Midbrain (tissue), 1 donor: Measurements from ENCODE around the gene PPP2R3B.
"Not testable (repeated sequence)": the region's sequence is repeated elsewhere in the genome, so short reads cannot be mapped to it uniquely, and the experiment has no call there.

Source experiments
- DNase-seq: peaks from one replicate; lab custom pipeline; 2025; lab: John Stamatoyannopoulos, UW

Gene PPP2R3B

GRCh38 chrX:319579-320125, 67.1 kb downstream of the PPP2R3B start:
- no peak for DNase-seq

DNA sequence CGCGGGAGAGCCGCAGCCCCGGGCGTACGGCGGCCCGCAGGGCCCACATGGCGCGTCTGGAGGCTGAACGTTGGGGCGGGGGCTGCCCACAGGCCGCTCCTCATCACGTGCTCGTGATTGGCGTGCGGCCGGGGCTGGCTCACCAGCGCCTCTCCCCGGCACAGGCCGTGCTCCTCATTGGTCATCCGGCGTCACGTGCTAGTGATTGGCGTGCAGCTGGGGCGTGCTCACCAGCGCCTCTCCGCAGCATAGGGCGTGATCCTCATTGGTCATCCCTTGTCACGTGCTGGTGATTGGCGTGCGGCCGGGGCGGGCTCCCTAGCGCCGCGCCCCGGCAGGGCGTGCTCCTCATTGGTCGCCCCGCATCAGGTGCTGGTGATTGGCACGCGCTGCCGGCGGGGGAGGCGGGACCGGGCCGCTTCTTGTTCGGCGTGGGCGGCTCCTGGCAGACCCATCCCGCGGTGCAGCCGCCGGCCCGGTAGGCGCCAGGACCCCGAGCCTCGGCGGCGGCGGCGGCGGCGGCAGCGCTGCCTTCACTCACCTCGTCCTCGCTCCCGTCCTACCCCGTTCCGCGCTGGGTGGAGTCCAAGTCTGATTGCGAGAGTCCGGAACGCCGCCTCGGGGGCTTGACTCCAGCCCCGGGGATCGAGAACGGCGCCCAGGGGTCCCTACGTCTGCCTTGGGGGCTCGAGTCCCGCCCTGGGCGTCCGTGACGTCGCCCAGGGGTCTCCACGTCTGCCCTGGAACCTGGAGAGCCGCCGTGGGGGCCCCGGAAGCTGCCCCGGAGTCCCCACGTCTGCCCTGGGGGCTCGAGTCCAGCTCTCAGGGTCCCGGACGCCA, 67.7 kb downstream of the PPP2R3B start, which contains the start of gene GTPBP6:
GTPBP6 (minus strand) TSS at position 58 of the 840 bp plus-strand sequence; CDS start at position 49, 9 bp downstream.
- DNase-seq = no peak

DNA sequence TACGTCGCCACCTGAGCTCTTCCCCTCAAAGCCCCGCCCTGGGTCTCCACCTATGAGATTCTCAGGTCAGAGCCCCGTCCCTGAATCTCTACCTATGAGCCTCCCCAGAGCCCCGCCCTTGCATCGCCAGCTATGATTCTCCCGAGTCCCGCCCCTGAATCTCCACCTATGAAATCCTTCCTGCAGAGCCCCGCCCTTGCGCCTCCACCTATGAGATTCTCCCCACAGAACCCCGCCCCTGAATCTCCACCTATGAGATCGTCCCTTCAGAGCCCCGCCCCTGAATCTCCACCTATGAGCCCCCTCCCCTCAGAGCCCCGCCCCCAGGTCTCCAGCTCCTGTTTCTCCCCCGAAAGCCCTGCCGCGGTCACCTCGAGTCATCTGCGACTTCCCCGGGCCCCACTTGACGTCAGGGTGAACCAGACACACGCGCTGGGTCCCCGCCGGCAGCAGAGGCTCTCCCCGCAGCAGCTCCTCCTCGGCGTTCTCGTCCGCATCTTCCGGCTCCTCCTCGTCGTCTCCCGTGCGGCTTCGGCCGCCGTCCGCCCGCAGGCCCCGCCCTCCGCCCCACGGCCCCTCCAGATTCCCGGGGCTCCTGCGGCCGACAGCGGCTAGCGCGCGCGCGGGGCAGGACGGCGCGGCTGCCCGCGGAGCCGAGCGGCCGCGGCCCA, 68.5 kb downstream of the PPP2R3B start:
- no peak for DNase-seq

GRCh38 chrX:317424-318067, 69.2 kb downstream of the PPP2R3B start:
- DNase-seq = no peak

DNA sequence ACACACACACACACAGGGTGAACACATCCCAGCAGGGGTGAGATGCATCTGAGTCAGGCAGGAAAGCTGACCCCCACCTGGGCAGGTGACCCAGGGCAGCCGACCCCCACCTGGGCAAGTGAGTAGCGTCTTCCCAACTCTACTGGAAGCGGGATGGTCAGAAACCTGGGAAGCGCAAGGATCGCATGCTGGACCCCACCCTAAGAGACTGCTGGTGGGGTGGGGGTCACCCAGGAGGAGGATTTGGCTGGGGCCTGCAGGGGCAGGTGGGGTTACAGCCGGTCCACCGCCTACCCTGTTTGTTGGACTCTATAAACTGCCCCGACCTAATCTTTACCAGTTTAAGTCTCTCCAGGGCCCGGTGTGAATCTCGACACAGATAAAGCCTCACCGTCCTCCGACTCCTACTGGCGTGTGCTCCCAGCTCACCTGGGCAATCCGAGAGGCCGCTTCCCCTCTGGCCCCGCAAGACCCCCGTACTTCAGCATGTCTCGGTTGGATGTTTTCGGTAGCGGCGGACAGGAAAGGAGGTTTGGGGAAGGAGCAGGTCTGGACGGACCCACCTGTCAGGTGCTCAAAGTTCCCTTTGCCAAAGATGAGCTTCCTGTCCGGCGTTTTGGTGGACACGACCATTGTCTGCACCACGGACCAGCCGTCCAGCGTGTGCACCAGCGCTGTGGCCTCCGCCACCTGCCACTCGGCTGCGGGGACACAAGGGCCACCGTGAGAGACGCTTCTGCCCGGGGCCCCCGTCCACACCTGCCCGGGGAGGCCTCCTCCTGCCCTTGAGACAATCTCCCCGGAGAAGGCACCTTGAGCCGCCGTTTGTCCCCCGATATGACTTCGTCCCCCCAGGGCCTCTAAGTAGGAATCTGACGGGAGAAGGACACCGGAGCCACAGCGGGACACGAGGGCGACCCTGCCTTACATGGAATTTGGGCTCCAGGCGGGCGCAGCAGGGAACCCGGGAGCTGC, 70.1 kb downstream of the PPP2R3B start:
- no peak for DNase-seq

DNA sequence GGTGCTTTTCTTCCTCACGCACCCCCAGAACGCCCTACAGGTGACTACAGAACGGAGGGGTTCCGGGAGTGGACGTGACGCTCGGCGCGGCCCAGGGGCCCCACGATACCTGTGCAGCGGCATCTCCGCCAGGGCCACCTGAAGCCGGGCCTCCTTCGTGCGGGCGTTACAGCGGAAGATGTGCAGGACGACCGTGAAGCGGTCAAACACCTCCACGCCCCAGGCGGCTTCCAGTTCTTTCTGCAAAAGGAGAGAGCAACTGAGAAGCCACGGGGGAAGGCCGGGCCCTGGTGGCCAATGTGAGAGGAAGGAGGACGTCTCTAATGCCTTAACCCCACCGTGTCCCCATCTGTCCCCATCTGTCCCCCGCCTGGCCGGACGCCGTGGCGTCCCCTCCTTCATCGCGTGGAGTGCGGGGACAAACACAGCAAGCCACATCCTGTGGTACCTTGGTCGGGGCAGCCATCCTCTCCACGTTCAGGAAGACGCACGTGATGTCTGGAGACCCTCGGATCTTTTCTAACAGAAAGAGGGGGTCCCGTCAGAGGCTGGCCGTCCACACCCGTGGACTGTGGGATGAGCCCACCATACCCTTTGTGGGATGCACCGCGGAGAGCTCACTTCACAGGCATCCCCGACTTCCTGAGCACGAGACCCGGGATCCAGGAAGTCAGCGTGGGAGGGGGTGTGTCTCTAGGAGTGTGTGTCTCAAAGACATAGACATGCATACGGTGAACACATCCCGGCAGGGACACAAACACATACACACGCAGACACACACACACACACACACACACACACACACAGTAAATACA, 71.7 kb downstream of the PPP2R3B start:
- DNase-seq = no peak

- DNase-seq = no peak
Measured at GRCh38 chrX:314049-314448, 72.7 kb downstream of the PPP2R3B start.

DNA sequence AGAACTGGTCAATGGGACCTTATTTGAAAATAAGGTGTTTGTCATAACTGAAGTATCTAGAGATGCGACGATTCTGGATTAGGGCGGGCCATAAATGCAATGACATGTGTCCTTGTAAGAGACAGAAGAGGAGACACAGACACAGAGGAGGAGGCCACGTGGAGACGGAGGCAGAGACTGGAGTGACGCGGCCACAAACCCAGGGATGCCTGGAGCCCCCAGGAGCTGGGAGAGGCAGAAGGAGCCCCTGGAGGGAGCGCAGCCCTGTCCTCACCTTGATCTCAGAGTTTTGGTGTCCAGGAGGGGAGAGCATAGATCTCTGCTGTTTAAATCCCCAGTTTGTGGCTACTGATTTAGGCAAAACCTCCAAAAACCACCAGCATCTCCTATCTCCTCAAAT, 73.2 kb downstream of the PPP2R3B start:
- DNase-seq = no peak

DNA sequence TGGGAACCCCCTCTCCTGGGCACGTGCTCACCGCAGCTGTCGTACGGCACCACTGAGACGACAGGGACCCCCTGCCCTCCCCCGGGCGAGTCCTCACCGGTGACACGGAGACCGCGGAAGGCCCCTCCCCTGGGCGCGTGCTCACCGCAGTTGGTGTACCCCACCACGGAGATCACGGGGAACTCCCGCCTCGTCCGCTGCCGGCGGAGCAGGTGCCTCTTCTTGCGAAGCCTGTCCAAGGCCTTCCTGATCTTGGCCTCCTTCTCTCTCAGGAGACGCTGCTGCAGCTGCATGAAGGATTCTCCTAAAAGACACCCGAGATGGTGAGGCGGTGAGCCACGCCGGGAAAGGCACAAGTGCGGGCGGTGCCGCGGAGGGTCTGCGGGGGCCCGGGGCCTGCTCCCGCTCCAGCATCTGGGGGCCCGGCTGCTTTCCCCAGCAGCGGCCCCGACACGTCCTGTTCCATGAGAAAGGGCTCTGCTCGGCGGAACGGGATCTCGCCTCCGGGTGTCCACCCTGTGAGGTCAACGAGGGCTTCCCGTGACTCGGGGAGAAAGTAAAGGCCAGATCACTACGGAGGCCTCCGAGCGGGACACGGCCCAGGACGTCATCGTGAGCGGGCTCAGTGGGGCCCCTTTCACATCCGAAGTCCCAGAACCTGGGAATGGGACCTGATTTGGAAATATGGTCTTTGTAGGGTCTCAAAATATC, 73.9 kb downstream of the PPP2R3B start:
- DNase-seq = no peak

DNA sequence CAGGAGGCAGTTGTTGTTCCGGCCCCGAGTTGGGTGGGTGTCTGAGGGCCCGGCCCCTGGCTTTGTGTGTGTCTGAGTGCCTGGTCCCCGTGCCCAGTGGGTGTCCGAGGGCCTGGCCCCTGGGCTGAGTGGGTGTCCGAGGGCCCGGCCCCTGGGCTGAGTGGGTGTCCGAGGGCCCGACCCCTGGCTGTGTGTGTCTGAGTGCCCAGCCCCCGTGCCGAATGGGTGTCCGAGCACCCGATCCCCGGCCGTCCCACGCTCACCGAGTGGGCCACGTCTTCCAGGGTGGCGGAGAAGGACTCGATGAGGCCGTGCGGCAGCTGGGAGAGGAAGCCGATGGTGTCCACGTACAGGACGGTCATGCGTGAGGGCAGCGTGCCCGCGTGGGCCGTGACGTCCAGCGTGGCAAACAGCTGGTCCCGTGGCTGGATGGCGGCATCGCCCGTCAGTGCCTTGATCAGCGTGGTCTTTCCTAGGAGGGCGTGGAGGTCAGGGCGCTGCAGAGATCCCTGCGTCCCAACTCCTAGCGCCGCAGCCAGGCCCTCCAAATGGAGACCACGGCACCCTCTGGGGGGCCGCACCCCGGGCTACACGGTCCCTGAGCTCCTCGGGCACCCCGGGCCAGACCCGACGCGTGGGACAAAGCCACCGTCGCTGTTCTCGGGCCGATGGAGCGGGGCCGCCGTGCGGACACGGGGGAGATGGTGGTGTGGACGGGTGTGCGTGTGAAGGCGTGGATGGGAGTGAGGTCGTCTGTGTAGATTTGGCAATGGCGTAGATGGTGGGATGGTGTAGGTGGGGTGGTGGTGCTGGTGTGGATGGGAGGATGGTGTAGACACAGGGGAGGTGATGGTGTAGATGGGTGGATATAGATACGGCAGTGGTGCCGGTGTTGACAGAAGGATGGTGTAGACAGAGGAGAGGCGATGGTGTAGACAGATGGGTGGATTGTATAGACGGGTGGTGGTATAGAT, 75.3 kb downstream of the PPP2R3B start:
- DNase-seq = no peak

DNA sequence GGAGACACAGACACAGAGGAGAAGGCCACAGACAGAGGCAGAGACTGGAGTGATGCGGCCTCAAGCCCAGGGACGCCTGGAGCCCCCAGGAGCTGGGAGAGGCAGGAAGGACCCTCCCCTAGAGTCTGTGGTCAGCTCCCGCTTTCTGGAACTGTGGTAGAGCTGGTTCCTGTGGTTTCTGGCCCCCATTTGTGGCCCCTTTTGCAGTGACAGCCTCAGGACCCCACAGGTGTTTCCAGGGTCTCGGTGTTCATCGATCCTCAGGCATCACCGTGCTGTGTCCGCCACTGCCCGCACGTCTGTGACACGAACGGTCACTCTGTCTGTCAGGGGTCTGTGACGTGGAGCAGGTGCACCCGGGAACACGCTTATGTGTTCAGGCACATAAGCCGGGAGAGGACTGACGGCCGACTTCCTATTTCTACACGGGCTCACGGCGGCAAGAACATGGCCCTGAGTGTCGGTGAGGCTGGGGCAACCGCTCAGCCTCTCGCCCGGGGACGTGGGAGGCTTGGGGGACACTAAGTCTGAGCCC, 76.0 kb downstream of the PPP2R3B start:
- no peak for DNase-seq

- no peak for DNase-seq
Measured at GRCh38 chrX:308821-309520, 77.7 kb downstream of the PPP2R3B start.

DNA sequence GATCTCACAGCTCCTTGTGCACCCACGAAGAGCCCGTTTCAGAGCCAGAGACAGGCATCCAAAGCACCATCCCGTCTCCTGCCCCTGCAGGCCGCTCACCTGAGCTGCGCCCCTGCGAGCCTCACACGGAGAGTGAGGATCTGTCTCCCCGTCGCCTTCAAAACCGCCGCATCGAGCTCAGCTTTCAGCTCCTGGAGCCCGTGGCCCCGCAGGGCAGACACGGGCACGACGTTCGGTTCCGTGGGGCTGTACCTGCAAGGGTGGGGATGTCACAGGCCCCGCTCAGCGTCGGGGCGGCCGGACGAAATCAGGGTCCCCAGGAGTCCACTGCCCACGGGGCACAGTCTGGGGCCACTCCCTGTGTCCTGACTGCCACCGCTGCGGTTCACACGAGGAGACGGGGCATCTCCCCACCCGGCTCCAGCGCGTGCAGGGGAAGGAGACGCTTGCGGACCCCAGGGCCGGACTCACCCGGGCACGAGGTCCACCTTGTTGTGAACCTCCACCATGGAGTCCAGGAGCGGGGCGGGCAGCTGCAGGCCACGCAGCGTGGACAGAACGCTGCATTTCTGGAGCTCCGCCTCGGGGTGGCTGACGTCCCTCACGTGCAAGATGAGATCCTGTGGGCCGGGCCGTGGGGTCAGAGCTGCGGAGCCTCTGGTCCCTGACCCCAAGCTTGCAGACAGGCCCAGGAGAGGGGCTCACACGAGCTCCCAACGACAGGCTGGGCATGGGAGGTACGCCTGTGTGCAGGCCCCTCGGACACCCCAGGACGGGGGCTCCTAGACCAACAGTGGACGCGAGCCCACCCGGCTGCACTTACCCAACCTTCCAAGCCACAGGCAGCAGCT, 79.2 kb downstream of the PPP2R3B start:
- DNase-seq = no peak

GRCh38 chrX:306614-307251, 80.0 kb downstream of the PPP2R3B start:
- not testable (repeated sequence) for DNase-seq

GRCh38 chrX:305781-306613, 80.7 kb downstream of the PPP2R3B start:
- not testable (repeated sequence) for DNase-seq
